Glomerular visceral epithelial cell (primary cell): ENCODE data around the gene SBF2.

Source experiments
- DNase-seq: peaks from one replicate; pipeline ENCODE4 v3.0.0-alpha.2; 2016; ENCODE audit errors: extremely low spot score

SBF2 gene

GRCh38 chr11:9774591-9775397 is 519.2 kb downstream of the SBF2 start:
- no peak for DNase-seq

GRCh38 chr11:9774109-9774508 is 519.9 kb downstream of the SBF2 start:
- no peak for DNase-seq

- no peak for DNase-seq
Measured at GRCh38 chr11:9773524-9773923, 520.5 kb downstream of the SBF2 start.

DNA sequence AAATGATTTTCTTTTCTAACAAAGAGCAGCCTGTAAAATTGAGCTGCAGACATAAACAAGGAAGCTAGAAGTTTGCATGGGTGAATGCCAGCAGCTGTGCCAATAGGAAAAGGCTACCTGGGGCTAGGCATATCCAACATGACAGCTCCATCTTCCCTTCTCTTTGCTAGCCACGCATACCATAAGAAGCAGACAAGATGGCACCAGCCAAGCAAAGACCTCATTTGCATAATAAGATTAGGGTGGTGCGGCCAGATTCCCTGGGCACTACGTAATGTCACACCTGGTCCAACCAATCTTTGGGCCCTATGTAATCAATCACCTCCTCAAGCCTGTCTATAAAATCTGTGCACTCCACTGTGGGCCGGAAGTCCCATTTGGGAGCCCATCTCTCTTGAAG is 521.8 kb downstream of the SBF2 start:
- DNase-seq: no peak

GRCh38 chr11:9771071-9771511 is 522.9 kb downstream of the SBF2 start:
- DNase-seq: no peak

DNA sequence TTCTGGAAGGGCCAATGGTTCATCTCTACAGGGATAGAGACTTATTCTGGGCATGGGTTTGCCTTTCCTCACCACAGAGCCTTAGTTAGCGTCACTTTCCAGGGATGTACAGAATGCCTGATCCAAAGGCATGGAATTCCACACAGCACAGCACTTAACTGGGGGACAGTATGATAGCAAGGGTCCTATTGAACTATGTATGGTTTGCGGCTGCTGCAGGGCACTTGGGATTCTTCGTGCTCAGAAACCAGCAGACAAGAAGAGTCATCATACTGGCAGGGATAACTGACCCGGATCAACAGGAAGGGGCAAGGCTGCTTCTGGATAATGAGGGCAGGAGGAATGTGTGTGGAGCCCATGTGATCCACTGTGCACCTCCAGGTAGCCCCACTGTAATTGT is 524.4 kb downstream of the SBF2 start:
- DNase-seq: no peak

- DNase-seq: peak; percentile 81
Measured at GRCh38 chr11:9765320-9766101, 528.5 kb downstream of the SBF2 start.

DNA sequence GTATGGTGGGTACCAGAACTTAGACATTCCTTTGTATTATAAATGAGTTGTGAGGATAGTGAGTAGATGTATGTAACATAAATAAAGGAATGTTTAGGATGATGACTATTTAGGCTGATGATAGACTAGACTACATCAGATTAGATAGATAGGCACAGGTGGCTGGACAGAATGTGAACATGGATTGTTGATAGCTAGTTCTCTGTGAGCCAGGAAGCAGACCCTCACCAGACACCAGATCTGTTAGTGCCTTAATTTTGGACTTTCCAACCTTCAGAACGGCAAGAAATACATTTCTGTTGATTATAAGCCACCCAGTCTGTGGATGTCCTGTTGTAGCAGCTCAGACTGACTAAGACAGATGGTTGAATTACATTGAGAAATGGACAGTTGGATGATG is 530.7 kb downstream of the SBF2 start:
- no peak for DNase-seq

DNA sequence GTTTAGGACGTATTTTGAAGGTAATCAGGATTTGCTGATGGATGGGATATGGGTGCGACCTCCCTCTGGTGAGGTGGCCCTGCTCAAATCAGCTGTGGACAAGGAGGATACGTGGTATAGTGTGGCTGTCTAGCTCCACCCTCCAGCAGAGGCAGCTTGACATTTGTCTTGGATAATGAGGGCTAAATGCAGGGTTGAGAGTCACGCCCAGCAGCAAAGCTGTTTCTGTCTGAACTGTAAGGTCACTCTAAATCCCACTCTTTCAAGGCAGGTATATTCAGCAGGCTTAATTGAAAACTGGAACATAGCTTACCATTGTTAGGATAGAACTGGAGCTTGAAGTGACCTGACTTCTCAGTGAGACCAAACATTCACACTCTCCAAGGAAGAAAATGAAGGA is 531.5 kb downstream of the SBF2 start:
- no peak for DNase-seq

GRCh38 chr11:9761441-9761945 is 532.5 kb downstream of the SBF2 start:
- no peak for DNase-seq

- DNase-seq: peak; percentile 90
Measured at GRCh38 chr11:9760193-9760575, 533.8 kb downstream of the SBF2 start.

DNA sequence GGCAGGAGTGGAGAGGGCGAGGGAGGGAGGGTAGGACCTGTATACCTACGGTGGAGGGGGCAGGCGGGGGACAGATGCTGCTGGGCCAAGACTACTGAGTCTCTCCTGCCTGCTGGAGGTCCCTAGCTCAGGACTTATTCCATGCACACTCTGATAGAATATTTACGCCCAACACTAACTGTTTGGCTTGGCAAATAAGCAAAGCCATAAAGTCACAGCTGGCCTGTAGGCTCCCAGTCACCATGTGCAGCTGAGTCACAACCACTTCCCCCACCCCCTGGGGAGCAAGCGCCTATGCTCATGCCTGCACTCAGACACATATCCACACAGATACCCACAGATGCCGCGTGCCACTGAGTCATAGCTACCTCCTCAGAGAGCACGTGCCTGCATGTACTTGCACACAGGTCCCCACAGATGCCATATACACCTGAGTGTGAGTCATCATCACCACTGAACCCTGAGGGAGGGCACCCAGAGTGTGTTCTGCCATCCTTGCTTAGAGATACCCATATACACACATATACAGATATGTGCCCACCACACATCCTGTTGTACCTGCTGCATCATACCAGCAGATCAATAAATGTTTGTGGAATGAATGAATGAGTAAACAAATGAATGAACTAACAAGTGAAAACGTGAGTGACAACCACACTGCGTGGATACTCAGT is 534.4 kb downstream of the SBF2 start:
- DNase-seq: peak; percentile 100

DNA sequence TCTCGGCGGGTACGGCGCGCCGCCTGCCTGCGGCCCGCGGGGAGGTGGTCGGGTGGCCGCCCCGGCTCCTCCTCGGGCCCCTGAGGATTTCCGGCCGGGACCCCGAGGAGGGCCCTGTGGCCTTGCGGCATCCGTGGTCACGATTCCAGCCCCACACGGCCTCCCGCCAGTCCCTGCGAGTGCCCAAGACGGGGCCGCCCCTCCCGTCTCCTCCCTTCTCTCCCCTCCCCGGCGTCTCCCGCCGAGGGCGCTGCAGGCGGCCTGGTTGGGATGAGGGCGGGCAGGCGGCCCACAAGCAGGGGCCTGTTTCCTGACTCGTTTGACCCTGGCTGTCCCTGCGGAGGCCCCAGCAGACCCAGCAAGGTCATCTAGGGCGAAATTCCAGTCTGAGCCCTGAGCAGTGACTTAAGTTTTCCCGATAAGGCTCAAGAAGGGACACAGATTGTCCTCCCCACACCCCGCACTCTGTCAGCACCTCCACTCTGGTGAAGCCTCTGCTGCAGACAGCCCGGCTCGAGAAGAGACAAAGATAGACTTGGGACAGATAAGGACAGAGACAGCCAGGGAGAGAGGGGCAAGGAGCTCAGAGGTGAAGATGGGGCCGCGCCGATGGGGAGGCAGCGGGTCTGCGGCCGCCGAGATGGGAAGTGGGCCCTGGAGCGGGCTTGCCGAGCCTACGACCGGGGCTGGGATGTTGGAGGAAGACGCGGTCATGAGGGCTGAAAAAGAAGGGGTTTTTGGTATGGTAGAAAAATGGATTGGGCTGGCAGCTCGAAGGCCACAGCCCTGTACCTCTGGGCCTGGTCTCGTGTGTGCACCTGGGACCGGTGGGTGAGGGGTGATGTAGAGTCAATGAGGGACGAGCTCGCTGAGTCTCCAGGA is 535.1 kb downstream of the SBF2 start:
- DNase-seq: peak; percentile 83

GRCh38 chr11:9757809-9758636 is 536.0 kb downstream of the SBF2 start:
- DNase-seq: peak; percentile 82

DNA sequence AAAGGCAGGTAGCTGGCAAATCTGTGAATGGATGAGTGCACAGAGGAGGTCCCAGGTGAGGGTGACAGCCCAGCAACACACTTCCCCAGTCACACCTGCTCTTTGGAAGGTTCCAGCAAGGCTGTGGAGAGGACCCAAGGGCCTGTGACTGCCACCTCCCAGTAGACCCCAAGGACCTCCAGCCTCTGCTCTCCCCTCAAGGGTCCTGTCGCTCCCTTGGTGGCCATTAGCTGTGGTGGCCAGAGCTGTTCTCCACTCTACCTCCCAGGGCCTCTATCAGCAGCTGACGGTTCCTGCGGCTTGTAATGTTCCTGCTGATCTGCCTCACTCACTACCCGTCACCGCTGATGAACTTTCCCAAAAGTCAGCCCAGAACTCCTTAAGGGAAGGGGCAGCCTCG is 537.1 kb downstream of the SBF2 start:
- no peak for DNase-seq

DNA sequence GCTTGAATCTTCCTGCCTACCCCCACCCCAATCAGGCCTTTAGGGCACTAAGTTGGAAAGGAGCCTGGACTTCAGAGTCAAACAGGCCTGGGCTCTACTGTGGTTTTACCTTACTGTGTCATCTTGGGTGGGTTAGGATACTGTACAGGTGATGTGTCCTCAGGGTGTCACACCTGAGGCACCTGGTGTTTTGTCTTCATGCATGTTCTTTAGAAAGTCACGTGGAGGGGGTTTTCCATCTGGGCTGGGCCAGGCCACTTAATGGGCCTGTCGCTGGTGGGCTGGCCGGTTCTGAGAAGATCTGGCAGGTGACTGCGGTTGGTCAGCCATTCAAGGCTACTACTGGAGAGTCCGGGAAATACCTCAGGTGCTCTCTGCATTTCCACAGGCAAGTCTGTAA is 537.6 kb downstream of the SBF2 start:
- DNase-seq: no peak

GRCh38 chr11:9755561-9756185 is 538.3 kb downstream of the SBF2 start:
- peak; percentile 79 for DNase-seq

DNA sequence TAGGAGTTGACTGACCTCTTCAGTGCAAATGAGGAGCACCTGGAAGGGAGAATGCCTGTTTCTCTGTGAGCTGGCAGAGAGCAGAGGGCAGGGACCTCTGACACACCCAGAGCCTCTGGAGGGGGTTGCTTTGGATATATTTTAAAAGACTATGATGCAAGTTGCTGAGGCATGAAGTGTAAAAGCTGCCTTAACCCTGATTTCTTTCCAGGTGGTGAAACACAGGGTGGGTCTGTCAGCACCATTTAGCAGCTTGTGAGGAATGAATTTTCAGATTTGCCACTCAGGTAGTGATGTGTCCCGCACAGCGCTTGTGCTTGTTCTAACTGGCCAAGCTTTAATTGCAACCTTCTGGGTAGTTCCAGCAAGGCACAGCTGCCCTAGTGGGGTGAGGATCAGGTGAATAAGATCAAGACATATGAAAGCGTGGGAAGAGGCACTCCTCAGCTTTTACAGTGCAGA is 540.0 kb downstream of the SBF2 start:
- peak; percentile 60 for DNase-seq

DNA sequence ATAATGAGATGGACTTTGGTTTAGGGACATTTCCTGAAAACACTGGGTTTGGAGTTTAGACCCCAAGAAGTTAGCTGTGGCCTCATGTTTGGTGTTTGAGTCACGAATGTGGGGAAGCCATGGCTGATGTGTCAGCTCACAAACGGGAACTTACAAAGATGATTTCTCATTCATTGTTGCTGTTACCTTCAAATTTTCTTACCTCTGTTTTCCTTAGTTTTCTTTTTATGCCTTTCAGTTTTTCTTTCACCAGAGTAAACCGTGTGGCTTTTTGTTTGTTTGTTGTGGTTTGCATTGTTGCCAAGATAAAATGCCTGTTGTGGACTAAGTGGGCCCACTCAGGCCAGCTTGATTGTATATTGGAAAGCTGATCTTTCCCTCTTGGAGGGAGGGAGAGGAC is 541.0 kb downstream of the SBF2 start:
- peak; percentile 63 for DNase-seq

DNA sequence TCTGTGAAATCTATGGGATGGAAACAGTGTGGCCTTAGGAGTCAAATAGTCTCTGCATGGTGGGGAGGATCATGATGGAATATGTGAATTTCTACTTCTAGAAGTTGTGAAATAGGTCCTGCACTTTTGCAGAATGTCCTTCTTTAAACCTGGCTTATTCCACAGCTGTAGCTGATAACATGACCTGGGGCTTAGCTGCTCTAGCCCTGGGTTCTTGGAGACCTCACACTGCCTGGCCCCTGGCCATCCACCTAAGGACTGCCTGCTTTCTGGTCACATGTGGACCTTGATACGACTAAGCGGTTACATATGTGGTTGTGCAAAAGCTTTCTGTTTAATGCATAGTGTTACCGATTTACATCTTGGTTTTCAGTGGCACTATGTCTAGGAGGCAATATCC is 541.9 kb downstream of the SBF2 start:
- peak; percentile 29 for DNase-seq
